Measurements from ENCODE around the gene KIF26B.

The KIF26B gene

DNA sequence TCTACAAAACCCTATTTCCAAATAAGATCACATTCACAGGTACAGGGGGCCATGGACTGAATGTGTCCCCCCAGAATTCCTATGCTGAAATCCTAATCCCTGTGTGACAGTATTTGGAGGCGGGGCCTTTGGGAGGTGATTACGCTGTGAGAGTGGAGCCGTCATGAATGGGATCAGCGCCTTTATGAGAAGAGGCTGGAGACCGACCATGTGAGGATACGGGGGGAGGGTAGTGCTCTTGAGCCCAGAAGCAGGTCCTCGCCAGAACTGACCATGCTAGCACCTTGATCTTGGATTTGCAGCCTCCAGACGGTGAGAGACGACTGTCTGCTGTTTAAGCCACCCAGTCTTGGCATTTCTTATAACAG is 23.8 kb upstream of the KIF26B start:
- H4K20me1 ChIP-seq (ENCODE audit: insufficient read depth, low read length), result no peaks in the 10 kb centered on the region; the same call in 1 of the 2 replicates
- H3K4me3 ChIP-seq (ENCODE audit: low read depth in 1 of 2, low read length in 2 of 2), result no peak overlapping the region
- no peaks in the 10 kb centered on the region for H3K9me3 ChIP-seq (ENCODE audit: insufficient read depth, low read length, severe bottlenecking)
- H2AFZ ChIP-seq (ENCODE audit: low read depth, low read length), result no peak overlapping the region
- ATAC-seq (ENCODE audit: insufficient read depth, low read depth), result no peak
- no peak overlapping the region for H3K27ac ChIP-seq (ENCODE audit: low read length)
- H3K79me2 ChIP-seq (ENCODE audit: insufficient read depth, low read length), result no peaks in the 10 kb centered on the region
- no peak overlapping the region for H3K4me2 ChIP-seq (ENCODE audit: insufficient read depth, low read length)
- H3K27me3 ChIP-seq (ENCODE audit: insufficient read depth, low read length, poor library complexity), result no peaks in the 10 kb centered on the region
- DNase-seq, result no peak
- H3K4me1 ChIP-seq (ENCODE audit: insufficient read depth, low read length), result no peaks in the 10 kb centered on the region
- H3K36me3 ChIP-seq (ENCODE audit: insufficient read depth, low read length), result no peaks in the 10 kb centered on the region
- no peak for TF ChIP-seq EZH2 (IDR thresholded peaks at IDR 0.05; ENCODE audit: borderline replicate concordance, low read depth, low read length, severe bottlenecking)
- TF ChIP-seq, protein P1, sequence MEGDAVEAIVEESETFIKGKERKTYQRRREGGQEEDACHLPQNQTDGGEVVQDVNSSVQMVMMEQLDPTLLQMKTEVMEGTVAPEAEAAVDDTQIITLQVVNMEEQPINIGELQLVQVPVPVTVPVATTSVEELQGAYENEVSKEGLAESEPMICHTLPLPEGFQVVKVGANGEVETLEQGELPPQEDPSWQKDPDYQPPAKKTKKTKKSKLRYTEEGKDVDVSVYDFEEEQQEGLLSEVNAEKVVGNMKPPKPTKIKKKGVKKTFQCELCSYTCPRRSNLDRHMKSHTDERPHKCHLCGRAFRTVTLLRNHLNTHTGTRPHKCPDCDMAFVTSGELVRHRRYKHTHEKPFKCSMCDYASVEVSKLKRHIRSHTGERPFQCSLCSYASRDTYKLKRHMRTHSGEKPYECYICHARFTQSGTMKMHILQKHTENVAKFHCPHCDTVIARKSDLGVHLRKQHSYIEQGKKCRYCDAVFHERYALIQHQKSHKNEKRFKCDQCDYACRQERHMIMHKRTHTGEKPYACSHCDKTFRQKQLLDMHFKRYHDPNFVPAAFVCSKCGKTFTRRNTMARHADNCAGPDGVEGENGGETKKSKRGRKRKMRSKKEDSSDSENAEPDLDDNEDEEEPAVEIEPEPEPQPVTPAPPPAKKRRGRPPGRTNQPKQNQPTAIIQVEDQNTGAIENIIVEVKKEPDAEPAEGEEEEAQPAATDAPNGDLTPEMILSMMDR (IDR thresholded peaks at IDR 0.05; ENCODE audit: borderline replicate concordance, extremely low read depth, low read length, poor library complexity, severe bottlenecking), result no peak
- H3K9ac ChIP-seq (ENCODE audit: low read depth, low read length), result no peak overlapping the region

GRCh38 chr1:245132771-245133170 is 22.0 kb upstream of the KIF26B start:
- DNase-seq (no peak), ATAC-seq (ENCODE audit: insufficient read depth, low read depth) (no peak)
- H3K79me2 ChIP-seq (ENCODE audit: insufficient read depth, low read length), result no peaks in the 10 kb centered on the region
- no peaks in the 10 kb centered on the region for H3K4me1 ChIP-seq (ENCODE audit: insufficient read depth, low read length)
- no peak for TF ChIP-seq EZH2 (IDR thresholded peaks at IDR 0.05; ENCODE audit: borderline replicate concordance, low read depth, low read length, severe bottlenecking)
- TF ChIP-seq, protein P1 (IDR thresholded peaks at IDR 0.05; ENCODE audit: borderline replicate concordance, extremely low read depth, low read length, poor library complexity, severe bottlenecking), result no peak
- H3K27me3 ChIP-seq (ENCODE audit: insufficient read depth, low read length, poor library complexity), result no peaks in the 10 kb centered on the region
- H2AFZ ChIP-seq (ENCODE audit: low read depth, low read length), result no peak overlapping the region
- H3K4me2 ChIP-seq (ENCODE audit: insufficient read depth, low read length), result no peak overlapping the region
- H3K36me3 ChIP-seq (ENCODE audit: insufficient read depth, low read length), result no peaks in the 10 kb centered on the region
- H3K9me3 ChIP-seq (ENCODE audit: insufficient read depth, low read length, severe bottlenecking), result no peaks in the 10 kb centered on the region
- no peak overlapping the region for H3K27ac ChIP-seq (ENCODE audit: low read length)
- H3K9ac ChIP-seq (ENCODE audit: low read depth, low read length), result no peak overlapping the region
- H3K4me3 ChIP-seq (ENCODE audit: low read depth in 1 of 2, low read length in 2 of 2), result no peak overlapping the region
- H4K20me1 ChIP-seq (ENCODE audit: insufficient read depth, low read length), result no peaks in the 10 kb centered on the region; the same call in 1 of the 2 replicates

- Histone ChIP-seq H3K9me3 (ENCODE audit: insufficient read depth, low read length, severe bottlenecking) (no peaks in the 10 kb centered on the region), H3K27ac (ENCODE audit: low read length) (no peak overlapping the region), H3K4me2 (ENCODE audit: insufficient read depth, low read length) (no peak overlapping the region), H3K79me2 (ENCODE audit: insufficient read depth, low read length) (no peaks in the 10 kb centered on the region), H4K20me1 (ENCODE audit: insufficient read depth, low read length) (no peaks in the 10 kb centered on the region), H3K36me3 (ENCODE audit: insufficient read depth, low read length) (no peaks in the 10 kb centered on the region), H3K4me3 (ENCODE audit: low read depth in 1 of 2, low read length in 2 of 2) (no peak overlapping the region), H3K27me3 (ENCODE audit: insufficient read depth, low read length, poor library complexity) (no peaks in the 10 kb centered on the region), H3K9ac (ENCODE audit: low read depth, low read length) (no peak overlapping the region), H2AFZ (ENCODE audit: low read depth, low read length) (no peak overlapping the region), H3K4me1 (ENCODE audit: insufficient read depth, low read length) (no peaks in the 10 kb centered on the region)
- ATAC-seq (ENCODE audit: insufficient read depth, low read depth) (no peak), DNase-seq (no peak)
- TF ChIP-seq, protein P1 (IDR thresholded peaks at IDR 0.05; ENCODE audit: borderline replicate concordance, extremely low read depth, low read length, poor library complexity, severe bottlenecking), result no peak
- TF ChIP-seq EZH2 (IDR thresholded peaks at IDR 0.05; ENCODE audit: borderline replicate concordance, low read depth, low read length, severe bottlenecking), result no peak
Measured at GRCh38 chr1:245133995-245134715, 20.6 kb upstream of the KIF26B start.

Data from DND-41 (cell line).